Pancreas (tissue), 10 donors: ENCODE data around the gene ARMC12. TPM values are rescaled to one million over a fixed set of nuclear protein-coding genes. Genes with fewer than 3 reads are reported as not detected.

Experiments used
- ATAC-seq, 4 donors: fragments of 200-7000 bp; cut with Tn5 transposase; one replicate each; pipeline versions ENCODE4 v1.8.0 to v1.9.1; 2020; ENCODE audit warnings: mild to moderate bottlenecking in 4 of 4, moderate library complexity in 4 of 4
- DNase-seq, 6 donors: peaks; one replicate each; pipeline ENCODE4 v3.0.0-alpha.2; 2020
- FAIRE-seq: peaks from 2 replicates; lab custom pipeline; 2012; peaks lifted over from hg19 to GRCh38; lab: Jason Lieb, UNC
- H3K27ac ChIP-seq, 4 donors: fragments of 200-600 bp; sonication (generic); 1 replicate in 3 of 4; 2 replicates in 1 of 4; pipeline versions ENCODE4 v1.5.0 to v1.8.0; 2020
- H3K27me3 ChIP-seq, 4 donors: fragments of 200-600 bp; one replicate each; pipeline ENCODE4 v1.8.0; 2021
- H3K36me3 ChIP-seq, 3 donors: fragments of 200-600 bp; sonication (generic) in 1 of 3; one replicate each; pipeline versions ENCODE4 v1.5.0 to v1.8.0; 2020 to 2021
- H3K4me1 ChIP-seq, 3 donors: fragments of 200-600 bp; one replicate each; pipeline ENCODE4 v1.8.0; 2021
- H3K4me3 ChIP-seq, 4 donors: fragments of 200-600 bp; sonication (generic) in 2 of 4; one replicate each; pipeline versions ENCODE4 v1.5.0 to v1.8.0; 2020 to 2021
- H3K9me3 ChIP-seq, 4 donors: fragments of 200-600 bp; one replicate each; pipeline ENCODE4 v1.8.0; 2021
- WGBS, 2 donors: extraction: QIAGEN DNeasy Blood & Tissue Kit; methylation state at CpG; one replicate each; pipeline ENCODE4 v1.1.7; 2013; 5-methylcytosine and 5-hydroxymethylcytosine counted together
- intact Hi-C, 3 donors: fragments of 100-400 bp; cut with DNase I; formaldehyde crosslinking; loops; one replicate each; pipeline versions ENCODE4 v1.11.1 to v1.14.2; 2022
- polyA plus RNA-seq, 2 donors: library from polyadenylated mRNA; stranded (reverse); fragments of 200-250 nt; gene quantifications; one replicate each; pipeline ENCODE4 v1.2.3, GENCODE V29; 2013
- total RNA-seq, 6 donors: library from RNA; stranded (reverse); fragmentation: NEBNext Ultra II Directional in 4 of 6; extraction: Animal tissue kit (Norgen Biotek cat#: 25700) in 4 of 6; gene quantifications; one replicate each; pipeline versions ENCODE4 v1.2.1 to v1.2.4, GENCODE V29; 2021 to 2023
- TF ChIP-seq, protein P1 (sequence below), 4 donors: fragments of 200-600 bp; sonication (generic) in 3 of 4; IDR thresholded peaks; one replicate each; pipeline versions ENCODE4 v1.5.0 to v1.8.0; 2021; ENCODE audit warnings: antibody characterized with exemption in 4 of 4
- donor health status: healthy with polysubstance abuse.
- donor health status: DM: no; HTN: no; CAD: no; lungs with moderate emphysema.
- donor health status: DM: no; HTN: no; CAD: no.
- donor health status: control.
- donor health status: control.
- donor health status: Bipolar disorder and iron deficiency.
- donor health status: DM: yes; HTN: yes; CAD: no.
- donor health status: DM: no; HTN: no; CAD: no.
- donor health status: DM: no; HTN: no; CAD: no.
- donor health status: DM: yes; HTN: yes; CAD: no.

Gene ARMC12
- total and polyA plus RNA-seq, 8 donors = 0.12 to 2.6 (median 0.57) TPM

DNA sequence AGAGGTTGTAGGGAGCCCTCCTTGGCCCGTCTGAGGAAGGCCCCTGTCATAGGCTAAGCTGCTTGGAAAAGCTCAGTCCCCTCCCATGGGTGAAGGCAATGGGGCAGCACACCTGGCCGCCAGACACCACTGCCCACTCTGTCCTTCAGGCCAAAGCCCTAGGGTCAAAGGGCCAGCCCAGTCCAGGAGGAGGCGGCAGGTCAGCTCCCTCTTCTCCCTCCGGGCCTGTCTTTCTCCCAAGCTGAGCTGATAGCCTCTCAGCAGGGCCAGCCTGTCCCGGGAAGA lies 34.5 kb downstream of the ARMC12 start:
- no peak overlapping the region for H3K27ac ChIP-seq
- 74 to 80% methylated on average over 5 of the region's 5 CpGs for WGBS, 2 donors
- H3K36me3 ChIP-seq = no peaks in the 10 kb centered on the region
- TF ChIP-seq, protein P1, sequence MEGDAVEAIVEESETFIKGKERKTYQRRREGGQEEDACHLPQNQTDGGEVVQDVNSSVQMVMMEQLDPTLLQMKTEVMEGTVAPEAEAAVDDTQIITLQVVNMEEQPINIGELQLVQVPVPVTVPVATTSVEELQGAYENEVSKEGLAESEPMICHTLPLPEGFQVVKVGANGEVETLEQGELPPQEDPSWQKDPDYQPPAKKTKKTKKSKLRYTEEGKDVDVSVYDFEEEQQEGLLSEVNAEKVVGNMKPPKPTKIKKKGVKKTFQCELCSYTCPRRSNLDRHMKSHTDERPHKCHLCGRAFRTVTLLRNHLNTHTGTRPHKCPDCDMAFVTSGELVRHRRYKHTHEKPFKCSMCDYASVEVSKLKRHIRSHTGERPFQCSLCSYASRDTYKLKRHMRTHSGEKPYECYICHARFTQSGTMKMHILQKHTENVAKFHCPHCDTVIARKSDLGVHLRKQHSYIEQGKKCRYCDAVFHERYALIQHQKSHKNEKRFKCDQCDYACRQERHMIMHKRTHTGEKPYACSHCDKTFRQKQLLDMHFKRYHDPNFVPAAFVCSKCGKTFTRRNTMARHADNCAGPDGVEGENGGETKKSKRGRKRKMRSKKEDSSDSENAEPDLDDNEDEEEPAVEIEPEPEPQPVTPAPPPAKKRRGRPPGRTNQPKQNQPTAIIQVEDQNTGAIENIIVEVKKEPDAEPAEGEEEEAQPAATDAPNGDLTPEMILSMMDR (IDR thresholded peaks at IDR 0.05) = no peak
- H3K4me3 ChIP-seq = no peak overlapping the region
- H3K4me1 ChIP-seq = no peaks in the 10 kb centered on the region
- no peaks in the 10 kb centered on the region for H3K9me3 ChIP-seq
- ATAC-seq (no peak), FAIRE-seq (no peak), DNase-seq (no peak)
- H3K27me3 ChIP-seq = no peaks in the 10 kb centered on the region
- intact Hi-C loops = no loop called here

DNA sequence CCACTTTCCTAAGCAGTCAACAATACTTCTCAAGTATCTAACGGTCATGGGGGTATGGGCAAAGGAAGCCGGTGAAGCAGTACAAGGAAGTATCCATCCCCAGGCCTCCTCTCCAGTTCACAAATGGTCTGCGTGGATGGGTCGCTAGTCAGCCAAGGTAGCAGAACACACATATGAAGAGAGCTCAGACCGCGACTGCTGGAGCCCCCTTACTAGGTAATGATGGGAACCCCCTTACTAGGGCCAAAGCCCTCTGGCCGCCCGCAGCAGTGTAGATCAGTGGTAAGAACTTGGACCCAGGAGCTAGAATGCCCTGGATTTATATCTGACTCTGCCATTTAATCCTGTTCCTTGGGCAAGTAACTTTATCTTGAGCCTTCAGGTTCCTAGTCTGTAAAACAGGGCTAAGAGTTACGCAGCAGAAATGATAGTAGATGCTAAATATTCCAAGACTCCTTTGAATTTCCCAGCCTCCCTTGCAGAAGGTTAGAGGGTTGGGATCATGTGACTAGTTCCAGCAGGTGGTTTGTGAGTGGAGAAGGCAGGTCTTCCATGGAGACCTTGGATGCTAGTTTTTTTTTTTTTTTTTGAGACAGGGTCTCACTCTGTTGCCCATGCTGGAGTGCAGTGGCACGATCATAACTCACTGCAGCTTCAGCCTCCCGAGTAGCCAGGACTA lies 37.4 kb downstream of the ARMC12 start:
- FAIRE-seq (no peak), ATAC-seq (no peak), DNase-seq (no peak)
- Histone ChIP-seq H3K4me1 (no peaks in the 10 kb centered on the region), H3K36me3 (no peaks in the 10 kb centered on the region), H3K9me3 (no peaks in the 10 kb centered on the region), H3K4me3 (no peak overlapping the region), H3K27me3 (no peaks in the 10 kb centered on the region), H3K27ac (no peak overlapping the region)
- intact Hi-C loops = no loop called here
- TF ChIP-seq, protein P1 (IDR thresholded peaks at IDR 0.05) = no peak
- 80 to 86% methylated on average over 11 of the region's 11 CpGs for WGBS, 2 donors

DNA sequence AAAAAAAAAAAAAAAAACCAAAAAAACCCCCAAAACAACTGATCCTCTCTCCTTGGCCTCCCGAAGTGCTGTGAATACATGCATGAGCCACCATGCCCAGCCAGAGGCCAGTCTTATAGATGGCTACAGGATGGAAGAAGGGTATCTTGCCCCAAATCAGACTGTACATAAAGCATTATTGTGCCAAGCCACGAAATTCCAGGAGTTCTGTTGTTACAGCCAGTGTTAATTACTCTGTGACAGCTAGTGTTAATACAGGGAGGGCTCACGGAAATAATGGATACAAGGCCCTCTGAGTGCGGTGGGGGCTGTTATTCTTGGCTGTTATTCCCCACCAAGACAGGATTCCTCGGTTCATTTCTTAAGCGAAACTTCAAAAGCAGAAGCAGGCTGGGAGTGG lies 38.2 kb downstream of the ARMC12 start:
- H3K36me3 ChIP-seq = no peaks in the 10 kb centered on the region
- 83 to 86% methylated on average over 6 of the region's 6 CpGs for WGBS, 2 donors
- H3K4me1 ChIP-seq = no peaks in the 10 kb centered on the region
- no peak overlapping the region for H3K27ac ChIP-seq
- DNase-seq (no peak), FAIRE-seq (no peak), ATAC-seq (no peak)
- H3K27me3 ChIP-seq = no peaks in the 10 kb centered on the region
- no peaks in the 10 kb centered on the region for H3K9me3 ChIP-seq
- no peak overlapping the region for H3K4me3 ChIP-seq
- intact Hi-C loops = no loop called here
- TF ChIP-seq, protein P1 (IDR thresholded peaks at IDR 0.05) = no peak

DNA sequence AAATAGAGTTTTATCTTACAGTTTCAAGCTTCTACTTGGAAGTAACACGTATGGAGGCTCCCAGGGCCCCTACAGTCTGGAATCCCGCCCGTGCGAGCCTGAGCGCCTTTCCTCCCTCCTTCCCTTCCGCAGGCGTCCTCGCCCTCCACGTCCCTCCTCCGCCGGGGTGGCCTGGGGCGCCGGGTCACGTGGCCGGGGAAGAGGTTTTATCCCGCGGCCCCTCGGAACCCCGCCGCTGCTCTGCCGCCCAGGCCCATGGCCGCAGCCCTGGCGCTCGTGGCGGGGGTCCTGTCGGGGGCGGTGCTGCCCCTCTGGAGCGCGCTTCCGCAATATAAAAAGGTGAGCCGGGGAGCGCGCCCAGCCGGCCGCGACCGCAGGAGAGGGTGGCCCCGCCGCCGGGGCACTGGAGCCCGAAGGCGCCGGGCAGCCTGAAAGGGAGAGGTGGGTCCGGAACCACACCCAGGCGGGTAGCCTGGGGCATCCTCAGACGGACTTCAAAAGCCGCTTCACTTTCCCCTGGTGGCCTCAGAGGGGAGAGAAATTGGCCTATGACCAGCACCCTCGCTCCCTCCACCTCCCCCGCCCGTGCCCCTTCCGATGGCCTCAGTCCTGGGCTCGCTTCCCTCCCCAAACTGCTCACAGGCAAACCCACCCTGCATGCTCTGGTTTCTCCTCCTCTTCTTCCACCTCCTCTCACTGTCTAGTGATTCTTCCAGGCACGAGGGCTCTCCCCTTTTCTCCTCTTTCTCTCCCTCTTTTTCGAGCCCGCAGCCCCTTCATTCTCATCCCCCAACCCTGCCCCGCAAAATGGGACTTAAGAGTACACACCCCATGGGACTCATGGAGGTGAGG lies 39.8 kb downstream of the ARMC12 start, which contains the start of gene CLPSL2:
Gene CLPSL2, plus strand, starts transcription at position 235 of the 852 bp plus-strand sequence. Its CDS starts 21 bp downstream, at position 256.
- TF ChIP-seq, protein P1 (IDR thresholded peaks at IDR 0.05) = no peak
- H3K27me3 ChIP-seq = no peaks in the 10 kb centered on the region
- H3K4me3 ChIP-seq = peak within 1 kb of the TSS; percentile 16 to 75 (median 45)
- ATAC-seq = peak; percentile 74 to 88 (median 82)
- no peak within 1 kb of the TSS for H3K27ac ChIP-seq
- 4% methylated on average over 50 to 56 of the region's 56 CpGs for WGBS, 2 donors
- no peak for FAIRE-seq
- H3K36me3 ChIP-seq = no peaks in the 10 kb centered on the region
- no peaks in the 10 kb centered on the region for H3K9me3 ChIP-seq
- intact Hi-C loops = no loop called here
- no peaks in the 10 kb centered on the region for H3K4me1 ChIP-seq
- DNase-seq = peak in 4 of 6 donors; percentile 38 to 77 (median 63)
